H1 (cell line): ENCODE measurements around the gene SMARCA5.

ENCODE experiments used
- CHD1 ChIP-seq: IDR thresholded peaks from 2 replicates; pipeline ENCODE4 v1.6.1; 2012; ENCODE audit warnings: low read depth, low read length, improper control_type of control experiment
- CREB1 ChIP-seq: IDR thresholded peaks from 2 replicates; pipeline ENCODE4 v1.6.1; 2012; ENCODE audit warnings: inconsistent platforms
- FOSL1 ChIP-seq: IDR thresholded peaks from 2 replicates; pipeline ENCODE4 v1.6.1; 2011; ENCODE audit warnings: mild to moderate bottlenecking, low read depth, low read length, moderate library complexity; ENCODE audit not compliant: insufficient read depth
- POLR2A ChIP-seq, 2 experiments: IDR thresholded peaks; 1 replicate in 1 of 2; 2 replicates in 1 of 2; pipeline ENCODE4 v1.6.1; 2011; ENCODE audit warnings: low read depth in 2 of 2, low read length in 2 of 2, mild to moderate bottlenecking in 2 of 2; ENCODE audit errors: control extremely low read depth in 1 of 2
- SP4 ChIP-seq: IDR thresholded peaks from 2 replicates; pipeline ENCODE4 v1.6.1; 2012; ENCODE audit warnings: low read length, inconsistent platforms
- YY1 ChIP-seq: IDR thresholded peaks from 2 replicates; pipeline ENCODE4 v1.6.1; 2011; ENCODE audit warnings: low read depth, mild to moderate bottlenecking, low read length

DNA sequence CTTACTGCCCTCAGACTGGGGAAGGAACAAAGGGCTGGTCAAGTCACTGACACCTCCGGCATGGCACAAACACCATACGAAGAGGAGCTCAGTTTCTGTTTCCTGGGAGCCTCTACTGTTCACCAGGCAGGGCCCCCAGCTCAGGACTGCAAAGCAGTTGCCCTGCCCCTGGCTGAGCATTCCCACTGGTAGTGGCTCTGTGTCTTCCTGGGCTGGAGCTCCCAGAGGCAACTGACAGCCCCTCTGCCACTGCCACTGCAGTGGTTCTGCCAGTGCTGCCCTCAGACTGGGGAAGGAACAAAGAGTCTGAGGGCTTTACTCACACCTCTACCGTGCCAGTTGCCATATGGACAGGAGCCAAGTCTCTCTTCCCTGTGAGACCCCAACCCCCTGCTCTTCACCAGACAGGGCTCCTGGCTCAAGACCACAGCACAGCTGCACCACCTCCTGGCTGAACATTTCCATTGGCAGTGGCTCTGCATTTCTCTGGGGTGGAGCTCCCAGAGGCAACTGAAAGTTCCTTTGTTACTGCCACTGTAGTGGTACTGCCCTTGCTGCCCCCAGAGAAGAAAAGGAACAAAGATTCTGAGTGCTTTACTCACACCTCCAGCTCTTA lies 67.9 kb downstream of the SMARCA5 start:
- TF ChIP-seq CHD1, result no peak
- no peak for TF ChIP-seq CREB1
- no peak for TF ChIP-seq YY1
- TF ChIP-seq POLR2A (IDR thresholded peaks at IDR 0.05; ENCODE audit: control extremely low read depth in 1 of 2, low read depth in 2 of 2, low read length in 2 of 2), result no peak
- TF ChIP-seq SP4, result no peak
- no peak for TF ChIP-seq FOSL1
